SK-N-MC (cell line): ENCODE data around the gene CRTC1.

ENCODE experiments used
- EZH2 ChIP-seq: fragments of 200-600 bp; sonication (generic); IDR thresholded peaks from one replicate; pipeline ENCODE4 v1.6.1; 2017; ENCODE audit warnings: antibody characterized with exemption
- FOXP2 ChIP-seq: optimal IDR thresholded peaks from 2 replicates; pipeline ENCODE3; 2011; ENCODE audit warnings: mild to moderate bottlenecking, moderate library complexity; ENCODE audit not compliant: insufficient read depth; ENCODE audit errors: extremely low read length, control extremely low read depth
- POLR2AphosphoS5 ChIP-seq: IDR thresholded peaks from 2 replicates; pipeline ENCODE4 v1.6.1; 2012; ENCODE audit warnings: mild to moderate bottlenecking, low read depth, low read length, borderline replicate concordance

- TF ChIP-seq EZH2 (no peak), POLR2AphosphoS5 (no peak), FOXP2 (no peak)
Observed at GRCh38 chr19:18726846-18727245, 43.4 kb downstream of the CRTC1 start.
